Activated T-cell treated with anti-CD3 and anti-CD28 coated beads, Interleukin-2, amount 50 U/mL, for 72 hours (primary cell): ENCODE data around the gene IFNA8. TPM values are rescaled to one million over a fixed set of nuclear protein-coding genes. Genes with fewer than 3 reads are reported as not detected.
"Not testable (repeated sequence)": the region's sequence is repeated elsewhere in the genome, so short reads cannot be mapped to it uniquely, and the experiment has no call there.

Experiments used
- ATAC-seq, 2 donors: fragments of 150-1000 bp; cut with Tn5 transposase; replicated peaks in 1 of 2; 2 replicates each; pipeline ENCODE4 v1.10.0; 2021; ENCODE audit warnings: moderate library complexity in 2 of 2, mild to moderate bottlenecking in 1 of 2
- DNase-seq, 2 donors: peaks; one replicate each; pipeline ENCODE4 v3.0.0; 2021 to 2022; ENCODE audit warnings: mixed read lengths in 1 of 2
- H3K27ac Mint-ChIP-seq: one replicate; pipeline ENCODE4 v1.8.0; 2022; ENCODE audit warnings: mild to moderate bottlenecking, moderate library complexity, mixed read lengths
- H3K27me3 Mint-ChIP-seq: one replicate; pipeline ENCODE4 v1.8.0; 2022; ENCODE audit warnings: low read depth, mixed read lengths
- H3K36me3 Mint-ChIP-seq, 2 donors: one replicate each; pipeline ENCODE4 v1.8.0; 2022; ENCODE audit warnings: mixed read lengths in 2 of 2, mild to moderate bottlenecking in 1 of 2; ENCODE audit not compliant: insufficient read depth in 2 of 2
- H3K4me1 Mint-ChIP-seq: one replicate; pipeline ENCODE4 v1.8.0; 2022; ENCODE audit warnings: low read depth, mixed read lengths
- H3K4me3 Mint-ChIP-seq, 2 donors: one replicate each; pipeline ENCODE4 v1.8.0; 2022; ENCODE audit warnings: mild to moderate bottlenecking in 2 of 2, mixed read lengths in 2 of 2, moderate library complexity in 2 of 2
- H3K9me3 Mint-ChIP-seq, 2 donors: one replicate each; pipeline ENCODE4 v1.8.0; 2022; ENCODE audit warnings: mixed read lengths in 2 of 2
- total RNA-seq, 2 donors: library from RNA; stranded (reverse); gene quantifications; one replicate each; pipeline ENCODE4 v1.2.3, GENCODE V29; 2022

The IFNA8 gene
- total RNA-seq, 2 donors from 2014 or later = not detected

GRCh38 chr9:21402386-21403251, 6.3 kb upstream of the IFNA8 start:
- Mint-ChIP-seq H3K27ac (no peak overlapping the region), H3K36me3 (no peaks in the 10 kb centered on the region), H3K9me3 (no peaks in the 10 kb centered on the region), H3K4me3 (peak overlapping the region; percentile 74 to 81), H3K27me3 (peaks cover 56% of the 10 kb centered on the region), H3K4me1 (peaks cover 5% of the 10 kb centered on the region)
- ATAC-seq = peak; percentile 45 to 67
- peak; percentile 15 to 21 for DNase-seq

DNA sequence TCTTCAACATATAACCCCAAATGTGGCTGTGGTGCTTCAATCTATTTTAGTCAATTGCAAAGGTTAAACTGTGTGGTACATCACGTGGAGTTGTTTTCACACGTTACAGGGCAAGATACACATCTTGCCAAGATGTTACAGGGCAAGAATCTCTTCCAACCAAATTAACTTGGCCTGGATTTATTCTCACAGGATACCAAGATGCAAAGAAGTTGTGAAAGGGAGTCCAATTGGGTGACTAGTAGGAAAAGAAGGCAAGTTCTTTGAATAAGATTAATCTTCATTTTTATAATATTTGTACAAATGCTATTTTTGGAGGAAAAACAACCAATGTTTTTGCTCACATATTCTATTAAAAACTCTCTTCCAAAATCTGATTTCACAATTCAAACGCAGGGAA, 4.8 kb upstream of the IFNA8 start:
- H3K4me1 Mint-ChIP-seq = peaks cover 5% of the 10 kb centered on the region
- no peak overlapping the region for H3K4me3 Mint-ChIP-seq
- no peak overlapping the region for H3K27ac Mint-ChIP-seq
- ATAC-seq = no peak
- no peaks in the 10 kb centered on the region for H3K9me3 Mint-ChIP-seq
- H3K36me3 Mint-ChIP-seq = no peaks in the 10 kb centered on the region
- no peak for DNase-seq
- peaks cover 44% of the 10 kb centered on the region for H3K27me3 Mint-ChIP-seq

DNA sequence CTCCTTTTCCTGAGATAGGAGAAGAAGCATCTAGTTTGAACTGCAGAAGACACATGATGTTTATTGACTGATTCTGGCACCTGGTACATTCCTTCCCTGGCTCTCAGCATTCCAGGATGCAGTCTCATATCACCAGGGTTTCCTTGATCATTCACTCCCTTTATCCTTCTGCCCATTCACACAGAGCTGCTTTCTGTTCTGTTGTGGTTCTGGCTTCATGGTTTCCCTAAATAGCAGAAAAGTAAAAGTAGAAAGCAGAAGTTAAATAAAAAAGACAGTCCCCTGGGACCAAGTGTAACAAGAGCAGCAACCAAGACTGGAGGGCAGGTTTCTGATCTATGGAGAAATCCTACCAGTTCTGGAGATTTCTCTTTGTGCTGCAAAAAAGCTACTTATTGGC, 3.2 kb downstream of the IFNA8 start:
- H3K27me3 Mint-ChIP-seq = peaks cover 32% of the 10 kb centered on the region
- H3K4me1 Mint-ChIP-seq = no peaks in the 10 kb centered on the region
- no peaks in the 10 kb centered on the region for H3K9me3 Mint-ChIP-seq
- no peak for ATAC-seq
- no peaks in the 10 kb centered on the region for H3K36me3 Mint-ChIP-seq
- DNase-seq = no peak
- no peak overlapping the region for H3K4me3 Mint-ChIP-seq
- H3K27ac Mint-ChIP-seq = no peak overlapping the region

GRCh38 chr9:21413151-21413550, 4.2 kb downstream of the IFNA8 start:
- peaks cover 32% of the 10 kb centered on the region for H3K27me3 Mint-ChIP-seq
- H3K9me3 Mint-ChIP-seq = no peaks in the 10 kb centered on the region
- ATAC-seq (no peak), DNase-seq (no peak)
- no peaks in the 10 kb centered on the region for H3K4me1 Mint-ChIP-seq
- no peaks in the 10 kb centered on the region for H3K36me3 Mint-ChIP-seq
- H3K27ac Mint-ChIP-seq = no peak overlapping the region
- H3K4me3 Mint-ChIP-seq = no peak overlapping the region

DNA sequence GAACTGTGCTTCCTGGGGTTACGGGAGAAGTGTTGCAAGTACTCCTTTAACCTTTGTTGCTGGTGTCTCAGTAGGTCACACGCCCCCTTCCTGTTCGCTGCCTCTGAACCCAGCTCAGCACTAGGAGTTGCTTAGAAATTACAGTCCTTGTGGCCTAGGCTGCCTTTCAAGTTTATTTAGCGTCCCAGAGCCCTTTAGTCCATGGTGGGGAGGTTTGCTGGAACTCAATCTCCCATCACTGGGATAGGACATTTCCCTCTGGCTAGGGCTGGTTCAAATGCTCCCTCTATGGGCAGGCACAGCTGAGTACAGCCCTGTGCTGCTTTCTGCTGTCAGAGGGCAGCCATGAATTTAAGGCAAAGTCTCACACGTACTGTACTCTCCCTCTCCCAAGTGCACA, 4.7 kb downstream of the IFNA8 start:
- no peaks in the 10 kb centered on the region for H3K4me1 Mint-ChIP-seq
- no peak overlapping the region for H3K27ac Mint-ChIP-seq
- peak in 1 of 2 donors; percentile 3 for DNase-seq
- H3K36me3 Mint-ChIP-seq = no peaks in the 10 kb centered on the region
- no peak overlapping the region for H3K4me3 Mint-ChIP-seq
- peaks cover 32% of the 10 kb centered on the region for H3K27me3 Mint-ChIP-seq
- peak in 1 of 2 donors; percentile 54 for ATAC-seq
- no peaks in the 10 kb centered on the region for H3K9me3 Mint-ChIP-seq

- DNase-seq (no peak), ATAC-seq (no peak)
- Mint-ChIP-seq H3K9me3 (no peaks in the 10 kb centered on the region), H3K4me3 (no peak overlapping the region), H3K36me3 (no peaks in the 10 kb centered on the region), H3K27me3 (peaks cover 32% of the 10 kb centered on the region), H3K27ac (no peak overlapping the region), H3K4me1 (no peaks in the 10 kb centered on the region)
These were observed 5.5 kb downstream of the IFNA8 start for GRCh38 chr9:21414220-21414940.

- Mint-ChIP-seq H3K4me3 (no peak overlapping the region), H3K9me3 (no peaks in the 10 kb centered on the region), H3K27me3 (peaks cover 25% of the 10 kb centered on the region), H3K4me1 (no peaks in the 10 kb centered on the region), H3K36me3 (no peaks in the 10 kb centered on the region), H3K27ac (no peak overlapping the region)
- DNase-seq (no peak), ATAC-seq (no peak)
These were observed 6.8 kb downstream of the IFNA8 start for GRCh38 chr9:21415493-21416267.

GRCh38 chr9:21428235-21428634, 19.3 kb downstream of the IFNA8 start:
- Mint-ChIP-seq H3K9me3 (no peaks in the 10 kb centered on the region), H3K36me3 (no peaks in the 10 kb centered on the region), H3K4me3 (no peak overlapping the region), H3K4me1 (no peaks in the 10 kb centered on the region), H3K27me3 (peaks cover 46% of the 10 kb centered on the region), H3K27ac (no peak overlapping the region)
- ATAC-seq (no peak), DNase-seq (no peak)

DNA sequence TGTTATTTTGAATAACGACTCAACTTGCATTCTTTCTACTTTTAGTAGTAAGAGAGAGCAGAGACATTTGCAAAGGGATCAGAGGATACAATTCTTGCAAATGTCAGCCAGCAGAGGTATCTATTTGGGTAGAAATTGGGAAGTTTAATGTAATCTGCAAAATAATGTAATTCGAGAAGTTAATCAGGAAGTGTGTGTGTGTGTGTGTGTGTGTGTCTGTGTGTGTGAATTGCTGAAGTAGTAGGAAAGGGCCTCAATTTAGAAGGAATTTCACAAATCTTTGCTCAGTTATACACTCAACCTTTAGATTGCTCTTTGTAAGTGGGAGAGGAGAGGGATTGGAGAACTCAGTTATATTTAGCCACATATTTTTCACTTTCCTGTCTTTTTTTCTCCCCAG, 20.3 kb downstream of the IFNA8 start:
- H3K27ac Mint-ChIP-seq = no peak overlapping the region
- peaks cover 50% of the 10 kb centered on the region for H3K27me3 Mint-ChIP-seq
- H3K9me3 Mint-ChIP-seq = no peaks in the 10 kb centered on the region
- ATAC-seq (no peak), DNase-seq (no peak)
- H3K4me1 Mint-ChIP-seq = no peaks in the 10 kb centered on the region
- no peaks in the 10 kb centered on the region for H3K36me3 Mint-ChIP-seq
- H3K4me3 Mint-ChIP-seq = no peak overlapping the region

GRCh38 chr9:21432672-21433425, 23.9 kb downstream of the IFNA8 start:
- Mint-ChIP-seq H3K9me3 (no peaks in the 10 kb centered on the region), H3K4me1 (no peaks in the 10 kb centered on the region), H3K27ac (no peak overlapping the region), H3K4me3 (no peak overlapping the region), H3K36me3 (no peaks in the 10 kb centered on the region), H3K27me3 (peaks cover 32% of the 10 kb centered on the region)
- ATAC-seq (no peak), DNase-seq (no peak)

GRCh38 chr9:21434202-21435014, 25.5 kb downstream of the IFNA8 start:
- DNase-seq (peak; percentile 29 to 48), ATAC-seq (no peak)
- Mint-ChIP-seq H3K36me3 (no peaks in the 10 kb centered on the region), H3K9me3 (no peaks in the 10 kb centered on the region), H3K4me3 (no peak overlapping the region), H3K27ac (no peak overlapping the region), H3K27me3 (peaks cover 20% of the 10 kb centered on the region), H3K4me1 (no peaks in the 10 kb centered on the region)

GRCh38 chr9:21435015-21435383, 26.1 kb downstream of the IFNA8 start:
- peaks cover 14% of the 10 kb centered on the region for H3K27me3 Mint-ChIP-seq
- ATAC-seq, H3K4me3 Mint-ChIP-seq, H3K4me1 Mint-ChIP-seq, H3K36me3 Mint-ChIP-seq, DNase-seq, H3K9me3 Mint-ChIP-seq: not testable (repeated sequence)
- H3K27ac Mint-ChIP-seq = peak overlapping the region; percentile 51
